DMS53 treated with DMSO at 0.1 percent for 48 hours (cell line): ENCODE data around the gene KCNIP1.
"Not testable (repeated sequence)": the region's sequence is repeated elsewhere in the genome, so short reads cannot be mapped to it uniquely, and the experiment has no call there.

ENCODE experiments used
- DNase-seq: peaks from one replicate; lab custom pipeline; 2025; ENCODE audit not compliant: unreplicated experiment; lab: John Stamatoyannopoulos, UW

The KCNIP1 gene

DNA sequence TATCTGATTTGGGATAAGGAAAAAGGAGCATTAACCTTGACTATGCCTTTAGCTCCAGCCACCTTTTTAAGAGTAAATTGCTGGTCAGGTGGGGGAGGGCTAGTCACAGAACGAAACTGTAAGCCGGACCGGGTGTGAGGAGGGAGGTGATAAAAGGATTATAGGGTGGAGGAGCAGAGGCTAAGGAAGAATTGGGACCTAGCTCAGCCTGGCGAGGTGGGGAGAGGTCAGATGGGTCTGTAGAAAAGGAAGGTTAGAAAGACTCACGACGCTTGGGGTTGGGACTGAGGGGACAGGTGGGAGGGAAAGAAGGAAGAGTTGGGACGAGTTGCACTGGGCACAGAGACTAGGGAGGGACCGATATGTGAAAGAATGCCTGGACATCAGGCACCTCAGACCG lies 262.0 kb downstream of the KCNIP1 start:
- DNase-seq: not testable (repeated sequence)

- no peak for DNase-seq
Observed at GRCh38 chr5:170769246-170769645, 265.4 kb downstream of the KCNIP1 start.

- DNase-seq: no peak
Observed at GRCh38 chr5:170769898-170770416, 266.1 kb downstream of the KCNIP1 start.

GRCh38 chr5:170771496-170771895 lies 267.7 kb downstream of the KCNIP1 start:
- DNase-seq: no peak

- DNase-seq: no peak
Observed at GRCh38 chr5:170773024-170773985, 269.5 kb downstream of the KCNIP1 start.

- no peak for DNase-seq
Observed at GRCh38 chr5:170774831-170775230, 271.0 kb downstream of the KCNIP1 start.

- no peak for DNase-seq
Observed at GRCh38 chr5:170781946-170782345, 278.1 kb downstream of the KCNIP1 start.

GRCh38 chr5:170782438-170782837 lies 278.6 kb downstream of the KCNIP1 start:
- no peak for DNase-seq

GRCh38 chr5:170783498-170784247 lies 279.9 kb downstream of the KCNIP1 start, which contains the start of gene GABRP:
TSS of gene GABRP (plus strand) at chr5:170783725. CDS start at chr5:170788616, 4,891 bp downstream.
- DNase-seq: no peak

DNA sequence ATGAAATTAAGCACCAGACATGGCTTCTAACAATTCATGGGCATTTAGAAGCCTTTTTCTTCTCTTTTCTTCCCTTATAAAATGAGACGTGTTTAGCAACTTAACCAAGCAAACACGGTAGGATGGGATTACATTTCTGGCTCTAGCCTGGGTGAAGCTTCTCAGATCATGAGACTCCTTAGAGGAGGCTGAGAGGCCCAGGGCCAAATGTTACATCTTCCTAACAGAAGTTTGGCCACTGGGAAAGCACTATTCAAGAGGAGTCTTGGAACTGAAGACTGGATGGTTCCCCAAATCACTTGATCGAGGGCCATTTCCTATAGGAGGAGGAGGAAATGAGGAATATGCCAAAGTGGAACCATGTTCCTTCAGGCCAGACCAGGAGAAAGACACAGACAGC lies 281.6 kb downstream of the KCNIP1 start:
- DNase-seq: no peak
